Stimulated activated CD8-positive, alpha-beta memory T cell treated with anti-CD3 and anti-CD28 coated beads, Interleukin-12 subunit alpha, Interleukin-12 subunit beta, amount 100 ng/mL, for 24 hours (primary cell): ENCODE data around the gene RNF145.
"Not testable (repeated sequence)": the region's sequence is repeated elsewhere in the genome, so short reads cannot be mapped to it uniquely, and the experiment has no call there.

Experiments used
- DNase-seq: peaks from one replicate; pipeline ENCODE4 v3.0.0-alpha.2; 2020; ENCODE audit errors: extremely low read depth

RNF145 gene

GRCh38 chr5:159189310-159189709 lies 20.0 kb downstream of the RNF145 start:
- DNase-seq = no peak

- no peak for DNase-seq
Measured at GRCh38 chr5:159187719-159188118, 21.6 kb downstream of the RNF145 start.

- no peak for DNase-seq
Measured at GRCh38 chr5:159186319-159186718, 23.0 kb downstream of the RNF145 start.

- no peak for DNase-seq
Measured at GRCh38 chr5:159185773-159186172, 23.6 kb downstream of the RNF145 start.

GRCh38 chr5:159184858-159185381 lies 24.4 kb downstream of the RNF145 start:
- DNase-seq = no peak

GRCh38 chr5:159184236-159184635 lies 25.1 kb downstream of the RNF145 start:
- no peak for DNase-seq

- DNase-seq = no peak
Measured at GRCh38 chr5:159183247-159183646, 26.1 kb downstream of the RNF145 start.

- DNase-seq = no peak
Measured at GRCh38 chr5:159182691-159183090, 26.7 kb downstream of the RNF145 start.

- DNase-seq = no peak
Measured at GRCh38 chr5:159181651-159182050, 27.7 kb downstream of the RNF145 start.

- DNase-seq = no peak
Measured at GRCh38 chr5:159181152-159181551, 28.2 kb downstream of the RNF145 start.

- no peak for DNase-seq
Measured at GRCh38 chr5:159179529-159180305, 29.6 kb downstream of the RNF145 start.

GRCh38 chr5:159178978-159179377 lies 30.4 kb downstream of the RNF145 start:
- no peak for DNase-seq

GRCh38 chr5:159175547-159175946 lies 33.8 kb downstream of the RNF145 start:
- no peak for DNase-seq

GRCh38 chr5:159174511-159175168 lies 34.7 kb downstream of the RNF145 start:
- no peak for DNase-seq

GRCh38 chr5:159171274-159171673 lies 38.1 kb downstream of the RNF145 start:
- no peak for DNase-seq

- DNase-seq = no peak
Measured at GRCh38 chr5:159170021-159170420, 39.3 kb downstream of the RNF145 start.

GRCh38 chr5:159166416-159166815 lies 42.9 kb downstream of the RNF145 start:
- DNase-seq = no peak

GRCh38 chr5:159163701-159164046 lies 45.7 kb downstream of the RNF145 start:
- DNase-seq = no peak

- no peak for DNase-seq
Measured at GRCh38 chr5:159163027-159163700, 46.2 kb downstream of the RNF145 start.

- DNase-seq = no peak
Measured at GRCh38 chr5:159161361-159162214, 47.8 kb downstream of the RNF145 start.

GRCh38 chr5:159158553-159159091 lies 50.7 kb downstream of the RNF145 start:
- DNase-seq = not testable (repeated sequence)
